ENCODE measurements around the gene TWIST1.

The TWIST1 gene

DNA sequence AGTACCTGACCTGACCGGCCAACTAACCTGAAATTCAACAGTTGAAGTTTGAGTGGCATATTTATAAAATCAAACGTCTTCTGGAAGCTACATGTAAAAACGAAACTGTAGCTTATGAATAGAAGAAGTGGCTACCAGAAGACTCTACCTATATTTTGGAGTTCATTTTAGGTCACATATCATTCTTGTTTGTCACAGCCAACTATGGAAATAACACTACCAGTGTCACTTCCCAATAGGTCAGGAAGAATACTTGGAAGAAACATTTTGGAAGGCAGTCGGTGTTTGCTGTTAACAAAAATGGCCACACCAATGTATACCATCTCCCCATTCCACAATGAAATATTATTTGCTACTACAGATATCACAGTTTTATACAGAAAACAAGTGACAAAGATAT, 12.6 kb downstream of the TWIST1 start:
- Histone ChIP-seq H3K4me3 (ENCODE audit: low read depth in 1 of 2, low read length in 2 of 2) (no peak overlapping the region), H4K20me1 (ENCODE audit: insufficient read depth, low read length) (no peaks in the 10 kb centered on the region), H3K4me2 (ENCODE audit: insufficient read depth, low read length) (no peak overlapping the region), H3K79me2 (ENCODE audit: insufficient read depth, low read length) (no peaks in the 10 kb centered on the region), H3K27me3 (ENCODE audit: insufficient read depth, low read length, poor library complexity) (no peaks in the 10 kb centered on the region), H3K9ac (ENCODE audit: low read depth, low read length) (no peak overlapping the region), H3K36me3 (ENCODE audit: insufficient read depth, low read length) (no peaks in the 10 kb centered on the region), H3K9me3 (ENCODE audit: insufficient read depth, low read length, severe bottlenecking) (peaks cover 4% of the 10 kb centered on the region), H3K4me1 (ENCODE audit: insufficient read depth, low read length) (no peaks in the 10 kb centered on the region), H3K27ac (ENCODE audit: low read length) (no peak overlapping the region), H2AFZ (ENCODE audit: low read depth, low read length) (no peak overlapping the region)
- TF ChIP-seq, protein P1, sequence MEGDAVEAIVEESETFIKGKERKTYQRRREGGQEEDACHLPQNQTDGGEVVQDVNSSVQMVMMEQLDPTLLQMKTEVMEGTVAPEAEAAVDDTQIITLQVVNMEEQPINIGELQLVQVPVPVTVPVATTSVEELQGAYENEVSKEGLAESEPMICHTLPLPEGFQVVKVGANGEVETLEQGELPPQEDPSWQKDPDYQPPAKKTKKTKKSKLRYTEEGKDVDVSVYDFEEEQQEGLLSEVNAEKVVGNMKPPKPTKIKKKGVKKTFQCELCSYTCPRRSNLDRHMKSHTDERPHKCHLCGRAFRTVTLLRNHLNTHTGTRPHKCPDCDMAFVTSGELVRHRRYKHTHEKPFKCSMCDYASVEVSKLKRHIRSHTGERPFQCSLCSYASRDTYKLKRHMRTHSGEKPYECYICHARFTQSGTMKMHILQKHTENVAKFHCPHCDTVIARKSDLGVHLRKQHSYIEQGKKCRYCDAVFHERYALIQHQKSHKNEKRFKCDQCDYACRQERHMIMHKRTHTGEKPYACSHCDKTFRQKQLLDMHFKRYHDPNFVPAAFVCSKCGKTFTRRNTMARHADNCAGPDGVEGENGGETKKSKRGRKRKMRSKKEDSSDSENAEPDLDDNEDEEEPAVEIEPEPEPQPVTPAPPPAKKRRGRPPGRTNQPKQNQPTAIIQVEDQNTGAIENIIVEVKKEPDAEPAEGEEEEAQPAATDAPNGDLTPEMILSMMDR (IDR thresholded peaks at IDR 0.05; ENCODE audit: borderline replicate concordance, extremely low read depth, low read length, poor library complexity, severe bottlenecking) = no peak
- no peak for TF ChIP-seq EZH2 (IDR thresholded peaks at IDR 0.05; ENCODE audit: borderline replicate concordance, low read depth, low read length, severe bottlenecking)
- DNase-seq (no peak), ATAC-seq (ENCODE audit: insufficient read depth, low read depth) (no peak)

GRCh38 chr7:19102884-19103283, 14.6 kb downstream of the TWIST1 start:
- no peaks in the 10 kb centered on the region for H4K20me1 ChIP-seq (ENCODE audit: insufficient read depth, low read length)
- no peak overlapping the region for H3K4me3 ChIP-seq (ENCODE audit: low read depth in 1 of 2, low read length in 2 of 2)
- H3K27ac ChIP-seq (ENCODE audit: low read length) = no peak overlapping the region
- TF ChIP-seq, protein P1 (IDR thresholded peaks at IDR 0.05; ENCODE audit: borderline replicate concordance, extremely low read depth, low read length, poor library complexity, severe bottlenecking) = no peak
- TF ChIP-seq EZH2 (IDR thresholded peaks at IDR 0.05; ENCODE audit: borderline replicate concordance, low read depth, low read length, severe bottlenecking) = no peak
- no peak for DNase-seq
- H3K4me1 ChIP-seq (ENCODE audit: insufficient read depth, low read length) = no peaks in the 10 kb centered on the region
- no peaks in the 10 kb centered on the region for H3K27me3 ChIP-seq (ENCODE audit: insufficient read depth, low read length, poor library complexity)
- no peaks in the 10 kb centered on the region for H3K79me2 ChIP-seq (ENCODE audit: insufficient read depth, low read length)
- H2AFZ ChIP-seq (ENCODE audit: low read depth, low read length) = no peak overlapping the region
- no peaks in the 10 kb centered on the region for H3K36me3 ChIP-seq (ENCODE audit: insufficient read depth, low read length)
- H3K4me2 ChIP-seq (ENCODE audit: insufficient read depth, low read length) = no peak overlapping the region
- peaks cover 4% of the 10 kb centered on the region for H3K9me3 ChIP-seq (ENCODE audit: insufficient read depth, low read length, severe bottlenecking)
- H3K9ac ChIP-seq (ENCODE audit: low read depth, low read length) = no peak overlapping the region
- ATAC-seq (ENCODE audit: insufficient read depth, low read depth) = no peak

DNA sequence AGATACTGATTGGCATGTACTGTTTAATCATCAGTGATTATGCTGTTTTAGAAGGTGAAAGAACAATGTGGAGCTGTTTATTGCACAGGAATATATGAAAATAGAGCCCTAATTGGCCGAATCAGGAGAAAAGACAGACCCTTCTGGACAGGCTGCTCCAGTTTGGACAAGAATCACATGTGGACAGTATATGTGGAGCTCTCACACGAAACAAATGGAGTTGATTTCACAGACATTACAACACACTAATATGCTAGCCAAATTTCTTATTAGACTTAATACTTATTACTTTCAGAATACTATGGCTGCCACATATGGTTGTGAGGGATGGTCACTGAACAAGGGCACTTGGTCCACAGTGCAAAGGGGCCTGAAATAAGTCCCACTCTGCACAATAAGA, 15.5 kb downstream of the TWIST1 start:
- Histone ChIP-seq H3K9ac (ENCODE audit: low read depth, low read length) (no peak overlapping the region), H4K20me1 (ENCODE audit: insufficient read depth, low read length) (no peaks in the 10 kb centered on the region), H3K36me3 (ENCODE audit: insufficient read depth, low read length) (no peaks in the 10 kb centered on the region), H3K4me1 (ENCODE audit: insufficient read depth, low read length) (no peaks in the 10 kb centered on the region), H3K4me2 (ENCODE audit: insufficient read depth, low read length) (no peak overlapping the region), H3K27me3 (ENCODE audit: insufficient read depth, low read length, poor library complexity) (no peaks in the 10 kb centered on the region), H3K9me3 (ENCODE audit: insufficient read depth, low read length, severe bottlenecking) (peaks cover 4% of the 10 kb centered on the region), H2AFZ (ENCODE audit: low read depth, low read length) (no peak overlapping the region), H3K4me3 (ENCODE audit: low read depth in 1 of 2, low read length in 2 of 2) (no peak overlapping the region), H3K79me2 (ENCODE audit: insufficient read depth, low read length) (no peaks in the 10 kb centered on the region), H3K27ac (ENCODE audit: low read length) (no peak overlapping the region)
- DNase-seq (no peak), ATAC-seq (ENCODE audit: insufficient read depth, low read depth) (no peak)
- TF ChIP-seq, protein P1 (IDR thresholded peaks at IDR 0.05; ENCODE audit: borderline replicate concordance, extremely low read depth, low read length, poor library complexity, severe bottlenecking) = no peak
- no peak for TF ChIP-seq EZH2 (IDR thresholded peaks at IDR 0.05; ENCODE audit: borderline replicate concordance, low read depth, low read length, severe bottlenecking)

- Histone ChIP-seq H3K4me1 (ENCODE audit: insufficient read depth, low read length) (no peaks in the 10 kb centered on the region), H3K9me3 (ENCODE audit: insufficient read depth, low read length, severe bottlenecking) (peaks cover 4% of the 10 kb centered on the region), H3K4me3 (ENCODE audit: low read depth in 1 of 2, low read length in 2 of 2) (no peak overlapping the region), H3K9ac (ENCODE audit: low read depth, low read length) (no peak overlapping the region), H3K4me2 (ENCODE audit: insufficient read depth, low read length) (no peak overlapping the region), H4K20me1 (ENCODE audit: insufficient read depth, low read length) (no peaks in the 10 kb centered on the region), H3K36me3 (ENCODE audit: insufficient read depth, low read length) (no peaks in the 10 kb centered on the region), H3K27me3 (ENCODE audit: insufficient read depth, low read length, poor library complexity) (no peaks in the 10 kb centered on the region), H3K27ac (ENCODE audit: low read length) (no peak overlapping the region), H2AFZ (ENCODE audit: low read depth, low read length) (no peak overlapping the region), H3K79me2 (ENCODE audit: insufficient read depth, low read length) (no peaks in the 10 kb centered on the region)
- ATAC-seq (ENCODE audit: insufficient read depth, low read depth) = no peak
- no peak for DNase-seq
- no peak for TF ChIP-seq EZH2 (IDR thresholded peaks at IDR 0.05; ENCODE audit: borderline replicate concordance, low read depth, low read length, severe bottlenecking)
- TF ChIP-seq, protein P1 (IDR thresholded peaks at IDR 0.05; ENCODE audit: borderline replicate concordance, extremely low read depth, low read length, poor library complexity, severe bottlenecking) = no peak
Observed at GRCh38 chr7:19101472-19101871, 16.0 kb downstream of the TWIST1 start.
